ENCODE measurements around the gene PABPN1. TPM values are rescaled to one million over a fixed set of nuclear protein-coding genes. Genes with fewer than 3 reads are reported as not detected.

The PABPN1 gene
- total RNA-seq, 1 experiment from 2014 or later, result 287 TPM

- ChIA-PET POLR2A (ENCODE audit: low non-redundant PET) (no interaction called here), CTCF (no interaction called here)
- intact Hi-C loops (cut with micrococcal nuclease; ENCODE audit: unreplicated experiment), result no loop called here
- no peak overlapping the region for H3K4me3 ChIP-seq (ENCODE audit: low read depth, low read length, poor library complexity, severe bottlenecking)
- TF ChIP-seq EZH2 (IDR thresholded peaks at IDR 0.05; ENCODE audit: borderline replicate concordance, low read depth, low read length, poor library complexity, severe bottlenecking), result no peak
- no peak for TF ChIP-seq CTCF (conservative IDR thresholded peaks at IDR 0.05; ENCODE audit: low read depth, low read length)
- H3K27ac ChIP-seq (ENCODE audit: low read depth, low read length, poor library complexity, severe bottlenecking), result no peak overlapping the region
- H3K4me1 ChIP-seq (ENCODE audit: insufficient read depth, low read length, poor library complexity, severe bottlenecking), result peaks cover 3% of the 10 kb centered on the region
- BruUV-seq (replicated peaks), result no TSS peak
- H3K27me3 ChIP-seq (replicated peaks; ENCODE audit: insufficient read depth, low read depth, low read length, poor library complexity), result no peaks in the 10 kb centered on the region
- no peak for DNase-seq (ENCODE audit: low spot score)
- H3K9me3 ChIP-seq (ENCODE audit: low read depth, low read length, poor library complexity, severe bottlenecking), result no peaks in the 10 kb centered on the region
- H3K36me3 ChIP-seq (ENCODE audit: insufficient read depth, low read length, poor library complexity, severe bottlenecking), result peaks cover 50% of the 10 kb centered on the region
Measured at GRCh38 chr14:23356662-23357061, 35.4 kb downstream of the PABPN1 start.

GRCh38 chr14:23357261-23357660 is 36.0 kb downstream of the PABPN1 start:
- BruUV-seq (replicated peaks), result no TSS peak
- Histone ChIP-seq H3K27ac (ENCODE audit: low read depth, low read length, poor library complexity, severe bottlenecking) (no peak overlapping the region), H3K4me3 (ENCODE audit: low read depth, low read length, poor library complexity, severe bottlenecking) (no peak overlapping the region), H3K4me1 (ENCODE audit: insufficient read depth, low read length, poor library complexity, severe bottlenecking) (no peaks in the 10 kb centered on the region), H3K9me3 (ENCODE audit: low read depth, low read length, poor library complexity, severe bottlenecking) (no peaks in the 10 kb centered on the region), H3K27me3 (replicated peaks; ENCODE audit: insufficient read depth, low read depth, low read length, poor library complexity) (no peaks in the 10 kb centered on the region), H3K36me3 (ENCODE audit: insufficient read depth, low read length, poor library complexity, severe bottlenecking) (peaks cover 56% of the 10 kb centered on the region)
- POLR2A ChIA-PET (ENCODE audit: low non-redundant PET), result no interaction called here
- TF ChIP-seq EZH2 (IDR thresholded peaks at IDR 0.05; ENCODE audit: borderline replicate concordance, low read depth, low read length, poor library complexity, severe bottlenecking) (no peak), CTCF (conservative IDR thresholded peaks at IDR 0.05; ENCODE audit: low read depth, low read length) (no peak)
- intact Hi-C loops (cut with micrococcal nuclease; ENCODE audit: unreplicated experiment), result no loop called here
- no peak for DNase-seq (ENCODE audit: low spot score)
- CTCF ChIA-PET, result no interaction called here

- Histone ChIP-seq H3K27ac (ENCODE audit: low read depth, low read length, poor library complexity, severe bottlenecking) (no peak overlapping the region), H3K27me3 (replicated peaks; ENCODE audit: insufficient read depth, low read depth, low read length, poor library complexity) (no peaks in the 10 kb centered on the region), H3K36me3 (ENCODE audit: insufficient read depth, low read length, poor library complexity, severe bottlenecking) (peaks cover 59% of the 10 kb centered on the region), H3K4me1 (ENCODE audit: insufficient read depth, low read length, poor library complexity, severe bottlenecking) (no peaks in the 10 kb centered on the region), H3K9me3 (ENCODE audit: low read depth, low read length, poor library complexity, severe bottlenecking) (no peaks in the 10 kb centered on the region), H3K4me3 (ENCODE audit: low read depth, low read length, poor library complexity, severe bottlenecking) (no peak overlapping the region)
- intact Hi-C loops (cut with micrococcal nuclease; ENCODE audit: unreplicated experiment), result no loop called here
- POLR2A ChIA-PET (ENCODE audit: low non-redundant PET), result interaction anchor here (0.6 kb wide), 1 partner anchor 123 kb away, joined by 3 read pairs; no protein-coding TSS in a partner anchor
- no TSS peak for BruUV-seq (replicated peaks)
- CTCF ChIA-PET, result interaction anchor here (0.6 kb wide), 1 partner anchor 752 kb away, joined by 3 read pairs; no protein-coding TSS in a partner anchor
- TF ChIP-seq CTCF (conservative IDR thresholded peaks at IDR 0.05; ENCODE audit: low read depth, low read length) (no peak), EZH2 (IDR thresholded peaks at IDR 0.05; ENCODE audit: borderline replicate concordance, low read depth, low read length, poor library complexity, severe bottlenecking) (no peak)
- DNase-seq (ENCODE audit: low spot score), result no peak
Measured at GRCh38 chr14:23358042-23358441, 36.8 kb downstream of the PABPN1 start.

Measured in A673 (cell line).